ENCODE results near the gene KPNA3. TPM values are rescaled to one million over a fixed set of nuclear protein-coding genes. Genes with fewer than 3 reads are reported as not detected.

Gene KPNA3
- total RNA-seq, 3 donors from 2014 or later, result 20.0 to 45.6 (median 24.6) TPM

GRCh38 chr13:49652355-49653305 is 139.9 kb downstream of the KPNA3 start:
- no peaks in the 10 kb centered on the region for H3K36me3 ChIP-seq (ENCODE audit: low read depth)
- no peaks in the 10 kb centered on the region for H3K9me3 ChIP-seq
- ATAC-seq (peak; percentile 92), DNase-seq (peak in 2 of 3 donors; percentile 48 to 68)
- H3K4me1 ChIP-seq (ENCODE audit: low read depth), result no peaks in the 10 kb centered on the region
- intact Hi-C loops (cut with DNase I, micrococcal nuclease), result no loop called here
- no peak overlapping the region for H3K4me3 ChIP-seq
- TF ChIP-seq CTCF (IDR thresholded peaks at IDR 0.05), result peak; percentile 23

GRCh38 chr13:49651570-49652354 is 140.7 kb downstream of the KPNA3 start:
- ATAC-seq, result no peak
- no peak overlapping the region for H3K4me3 ChIP-seq
- DNase-seq, result no peak
- H3K9me3 ChIP-seq, result no peaks in the 10 kb centered on the region
- H3K4me1 ChIP-seq (ENCODE audit: low read depth), result no peaks in the 10 kb centered on the region
- no peaks in the 10 kb centered on the region for H3K36me3 ChIP-seq (ENCODE audit: low read depth)
- intact Hi-C loops (cut with DNase I, micrococcal nuclease), result no loop called here
- no peak for TF ChIP-seq CTCF (IDR thresholded peaks at IDR 0.05)

- no peaks in the 10 kb centered on the region for H3K4me1 ChIP-seq (ENCODE audit: low read depth)
- ATAC-seq (no peak), DNase-seq (no peak)
- H3K36me3 ChIP-seq (ENCODE audit: low read depth), result no peaks in the 10 kb centered on the region
- no peak overlapping the region for H3K4me3 ChIP-seq
- no peak for TF ChIP-seq CTCF (IDR thresholded peaks at IDR 0.05)
- H3K9me3 ChIP-seq, result no peaks in the 10 kb centered on the region
- intact Hi-C loops (cut with DNase I, micrococcal nuclease), result no loop called here
Measured at GRCh38 chr13:49649963-49650312, 142.5 kb downstream of the KPNA3 start.

Other genes with a start within 250 kb of the KPNA3 start
- gene RCBTB1, start 207.1 kb downstream of the KPNA3 start, total RNA-seq, result 10 to 100 TPM in 1 of 3 donors, 1 to 10 TPM in 2; 5.3 to 11.7 (median 6.7) TPM
- gene ARL11, start 164.2 kb downstream of the KPNA3 start, total RNA-seq, result 1 to 10 TPM; 1.3 to 2.3 (median 2.0) TPM
- 10 to 100 TPM; 33.6 to 36.8 (median 34.0) TPM for gene EBPL, start 101.2 kb downstream of the KPNA3 start, total RNA-seq
- gene SPRYD7, start 143.7 kb upstream of the KPNA3 start, total RNA-seq, result 10 to 100 TPM; 11.2 to 15.0 (median 12.4) TPM
- 10 to 100 TPM; 31.6 to 35.5 (median 32.7) TPM for gene TRIM13, start 204.4 kb upstream of the KPNA3 start, total RNA-seq
- 1 to 10 TPM in 2 of 3 donors, under 1 TPM in 1; 0.66 to 1.2 (median 1.1) TPM for gene KCNRG, start 222.8 kb upstream of the KPNA3 start, total RNA-seq